MG63 (cell line): ENCODE data around the gene PRSS12. TPM values are rescaled to one million over a fixed set of nuclear protein-coding genes. Genes with fewer than 3 reads are reported as not detected.
A peak's percentile ranks its signal among the peaks of the same experiment; 100 is the strongest.
"Not testable (repeated sequence)": the region's sequence is repeated elsewhere in the genome, so short reads cannot be mapped to it uniquely, and the experiment has no call there.

Experiments used
- DNase-seq: peaks from one replicate; pipeline ENCODE4 v3.0.0-alpha.2; 2020
- H3K27me3 ChIP-seq: fragments of 250-450 bp; sonication (Bioruptor Pico); 2 replicates; pipeline ENCODE4 v1.5.1; 2020; ENCODE audit warnings: mild to moderate bottlenecking, moderate library complexity
- H3K36me3 ChIP-seq: fragments of 250-450 bp; sonication (Bioruptor Pico); 2 replicates; pipeline ENCODE4 v1.5.1; 2020; ENCODE audit warnings: mild to moderate bottlenecking, moderate library complexity
- H3K4me3 ChIP-seq: fragments of 250-450 bp; sonication (Bioruptor Pico); 2 replicates; pipeline ENCODE4 v1.5.1; 2020; ENCODE audit warnings: mild to moderate bottlenecking, moderate library complexity
- H3K9me3 ChIP-seq: fragments of 250-450 bp; sonication (Bioruptor Pico); 2 replicates; pipeline ENCODE4 v1.5.1; 2020; ENCODE audit warnings: mild to moderate bottlenecking, moderate library complexity
- total RNA-seq: library from RNA; depleted of rRNA; stranded (reverse); fragments of >200 nt; shearing (Covaris generic); gene quantifications from 2 replicates; pipeline ENCODE4 v1.2.3, GENCODE V29; 2014; ENCODE audit warnings: low replicate concordance

PRSS12 gene
- total RNA-seq, 1 experiment from 2014 or later = 113 TPM

DNA sequence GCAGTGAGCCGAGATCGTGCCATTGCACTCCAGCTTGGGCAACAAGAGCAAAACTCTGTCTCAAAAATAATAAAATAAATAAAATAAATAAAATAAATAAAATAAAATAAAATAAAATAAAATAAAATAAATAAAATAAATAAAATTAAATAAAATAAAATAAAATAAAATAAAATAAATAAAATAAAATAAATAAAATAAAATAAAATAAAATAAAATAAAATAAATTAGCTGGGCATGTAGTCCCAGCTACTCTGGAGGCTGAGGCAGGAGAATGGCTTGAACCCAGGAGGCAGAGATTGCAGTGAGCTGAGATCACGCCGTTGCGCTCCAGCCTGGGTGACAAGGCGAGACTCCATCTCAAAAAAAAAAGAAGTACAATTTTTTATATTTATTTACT lies 53.2 kb downstream of the PRSS12 start:
- DNase-seq, H3K9me3 ChIP-seq, H3K4me3 ChIP-seq, H3K27me3 ChIP-seq: not testable (repeated sequence)
- H3K36me3 ChIP-seq = peaks cover 67% of the 10 kb centered on the region

DNA sequence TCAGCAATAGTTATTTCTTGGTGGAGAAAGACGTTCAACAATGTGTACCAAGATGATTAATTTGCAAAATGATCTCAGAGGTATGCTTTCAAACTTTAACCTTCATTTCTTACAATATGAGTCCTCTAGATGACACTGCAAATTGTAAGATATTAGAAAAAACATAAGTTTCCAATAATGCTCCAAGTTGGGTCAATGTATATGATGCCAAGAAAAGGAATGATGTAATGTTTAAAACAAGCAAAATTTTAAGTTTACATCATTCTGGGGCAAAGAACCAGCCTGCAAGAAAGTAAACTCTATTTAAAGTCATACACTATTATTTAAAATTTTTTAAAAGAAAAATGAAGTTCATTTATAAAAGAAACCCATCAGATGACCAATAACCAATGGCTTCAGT lies 56.1 kb downstream of the PRSS12 start:
- H3K9me3 ChIP-seq = no peaks in the 10 kb centered on the region
- H3K4me3 ChIP-seq = no peak overlapping the region
- no peaks in the 10 kb centered on the region for H3K27me3 ChIP-seq
- H3K36me3 ChIP-seq = peaks cover 67% of the 10 kb centered on the region
- DNase-seq = no peak

DNA sequence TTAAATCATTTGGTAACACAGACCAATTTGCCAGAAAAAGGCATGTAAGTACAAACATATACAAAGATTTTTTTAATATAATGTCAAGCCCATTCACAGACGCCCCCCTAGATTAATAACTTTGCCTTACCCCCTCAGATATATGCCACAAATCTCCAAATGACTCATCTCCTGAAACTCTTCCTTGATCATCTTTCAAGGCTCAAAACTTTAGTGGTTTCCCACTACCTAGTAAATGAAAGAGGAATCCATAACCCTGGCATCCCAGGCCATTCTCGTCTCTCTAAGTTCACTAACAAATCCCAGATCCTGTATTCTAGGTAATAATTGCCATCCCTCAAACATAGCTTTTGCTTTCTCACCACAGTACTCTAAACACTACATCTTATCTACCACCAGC lies 61.9 kb downstream of the PRSS12 start:
- no peaks in the 10 kb centered on the region for H3K27me3 ChIP-seq
- H3K36me3 ChIP-seq = peaks cover 67% of the 10 kb centered on the region
- H3K9me3 ChIP-seq = no peaks in the 10 kb centered on the region
- no peak overlapping the region for H3K4me3 ChIP-seq
- no peak for DNase-seq

DNA sequence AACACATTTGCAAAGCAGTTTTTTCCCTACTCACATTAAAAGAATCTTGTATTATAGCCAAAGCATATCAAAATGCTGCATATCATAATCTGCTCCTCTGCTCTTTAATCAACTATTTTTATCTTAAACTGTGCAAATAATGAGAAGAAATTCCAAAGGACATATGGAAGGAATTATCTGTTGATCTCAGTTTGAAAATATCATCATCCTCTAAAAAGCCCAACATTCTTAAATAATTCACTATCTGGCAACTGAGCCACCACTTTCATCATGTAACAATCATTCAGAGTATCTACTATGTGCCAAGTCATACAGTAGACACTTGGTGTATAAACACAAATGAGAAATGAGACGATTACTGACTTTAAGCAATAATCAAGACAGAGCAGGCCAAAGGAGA lies 63.0 kb downstream of the PRSS12 start:
- DNase-seq = no peak
- peaks cover 60% of the 10 kb centered on the region for H3K36me3 ChIP-seq
- no peaks in the 10 kb centered on the region for H3K9me3 ChIP-seq
- no peak overlapping the region for H3K4me3 ChIP-seq
- H3K27me3 ChIP-seq = no peaks in the 10 kb centered on the region

DNA sequence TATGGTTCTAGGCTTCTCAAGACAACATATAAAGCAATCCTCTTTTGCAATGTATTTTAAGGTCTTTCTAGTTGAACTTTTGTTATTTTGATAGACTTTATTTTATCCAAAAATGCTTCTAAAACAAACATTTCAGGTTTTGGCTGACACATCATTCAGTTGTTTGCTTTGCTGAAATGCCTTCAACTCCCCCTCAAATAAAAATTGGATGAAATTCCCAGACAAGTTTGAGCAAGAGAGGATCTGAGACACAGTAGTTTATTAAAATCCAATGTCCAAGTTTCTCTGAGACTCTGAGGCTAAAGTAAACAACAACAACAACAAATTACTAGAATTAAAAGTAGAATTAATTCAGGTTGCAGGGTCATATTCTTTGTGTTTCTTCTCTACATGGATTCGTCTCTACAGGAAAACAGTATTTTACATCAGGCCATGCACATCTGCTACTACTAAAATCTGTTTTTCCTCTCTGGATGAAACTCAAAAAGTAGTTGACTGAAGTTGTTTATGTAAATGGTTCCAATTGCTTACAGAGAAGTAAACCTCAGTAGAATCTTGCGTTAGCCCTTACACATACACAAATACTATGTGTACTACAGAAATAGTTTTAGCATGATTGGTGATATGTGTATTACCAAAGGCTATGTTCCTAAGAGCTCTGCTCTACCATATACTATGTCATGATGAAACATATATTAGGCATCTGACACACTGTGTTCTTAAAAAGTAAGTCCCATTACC lies 64.9 kb downstream of the PRSS12 start:
- peaks cover 55% of the 10 kb centered on the region for H3K36me3 ChIP-seq
- no peaks in the 10 kb centered on the region for H3K9me3 ChIP-seq
- H3K27me3 ChIP-seq = no peaks in the 10 kb centered on the region
- DNase-seq = no peak
- H3K4me3 ChIP-seq = no peak overlapping the region

DNA sequence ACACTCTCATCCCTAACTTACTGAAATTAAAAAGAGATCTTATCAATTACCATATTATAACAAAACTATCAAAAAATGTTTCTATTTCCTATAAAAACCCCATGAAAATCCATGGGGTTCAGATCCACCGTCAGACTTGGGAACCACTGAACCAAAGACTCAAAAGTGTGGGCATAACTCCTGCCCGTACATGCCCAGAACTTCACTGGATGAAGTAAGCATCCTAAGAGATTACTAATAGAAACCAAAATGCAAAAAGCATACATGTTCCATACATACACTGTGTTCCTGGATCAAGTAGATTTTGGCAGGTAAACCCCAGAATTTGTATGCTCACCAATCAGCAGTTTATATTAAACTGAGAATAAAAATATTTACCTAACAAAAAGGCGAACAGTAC lies 66.1 kb downstream of the PRSS12 start:
- no peaks in the 10 kb centered on the region for H3K9me3 ChIP-seq
- H3K36me3 ChIP-seq = peaks cover 53% of the 10 kb centered on the region
- H3K27me3 ChIP-seq = no peaks in the 10 kb centered on the region
- no peak overlapping the region for H3K4me3 ChIP-seq
- no peak for DNase-seq

DNA sequence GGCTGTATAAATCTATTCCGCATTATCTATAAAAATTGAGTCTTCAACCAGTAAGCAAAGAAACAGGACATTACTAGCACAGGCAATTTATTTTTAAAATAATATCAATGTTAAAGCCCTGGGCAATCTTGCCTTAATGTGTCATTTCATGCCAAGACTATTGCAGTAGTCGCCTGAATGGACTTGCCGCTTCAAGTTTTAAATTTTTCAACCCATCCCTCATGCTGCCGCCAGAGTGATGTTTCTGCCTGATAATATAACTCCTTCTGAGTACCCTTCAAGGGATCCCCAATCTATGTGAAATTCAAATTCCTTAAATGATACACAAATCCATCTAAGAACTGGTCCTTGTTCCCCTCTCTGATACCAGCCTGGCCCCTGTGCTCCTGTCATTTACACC lies 66.9 kb downstream of the PRSS12 start:
- no peak for DNase-seq
- no peaks in the 10 kb centered on the region for H3K9me3 ChIP-seq
- H3K36me3 ChIP-seq = peaks cover 54% of the 10 kb centered on the region
- no peak overlapping the region for H3K4me3 ChIP-seq
- no peaks in the 10 kb centered on the region for H3K27me3 ChIP-seq

DNA sequence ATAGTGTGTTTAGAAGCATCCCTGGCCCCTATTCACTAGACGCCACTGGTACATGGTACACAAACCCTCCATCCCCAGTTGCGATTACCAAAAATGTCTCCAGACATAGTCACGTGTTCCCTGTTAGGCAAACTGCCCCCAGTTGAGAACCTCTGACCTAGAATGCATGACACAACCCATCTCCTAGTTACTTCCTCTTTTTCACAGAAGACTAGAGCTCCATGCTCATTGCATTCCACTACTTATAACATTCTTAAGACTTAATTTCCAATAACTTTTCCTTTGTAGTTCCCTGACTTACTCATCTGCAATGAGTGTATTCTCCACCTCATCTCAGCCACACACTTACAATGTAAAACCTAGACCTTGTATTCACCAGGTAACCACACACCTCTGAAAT lies 68.6 kb downstream of the PRSS12 start:
- Histone ChIP-seq H3K36me3 (peaks cover 70% of the 10 kb centered on the region), H3K4me3 (no peak overlapping the region), H3K9me3 (no peaks in the 10 kb centered on the region), H3K27me3 (no peaks in the 10 kb centered on the region)
- no peak for DNase-seq

DNA sequence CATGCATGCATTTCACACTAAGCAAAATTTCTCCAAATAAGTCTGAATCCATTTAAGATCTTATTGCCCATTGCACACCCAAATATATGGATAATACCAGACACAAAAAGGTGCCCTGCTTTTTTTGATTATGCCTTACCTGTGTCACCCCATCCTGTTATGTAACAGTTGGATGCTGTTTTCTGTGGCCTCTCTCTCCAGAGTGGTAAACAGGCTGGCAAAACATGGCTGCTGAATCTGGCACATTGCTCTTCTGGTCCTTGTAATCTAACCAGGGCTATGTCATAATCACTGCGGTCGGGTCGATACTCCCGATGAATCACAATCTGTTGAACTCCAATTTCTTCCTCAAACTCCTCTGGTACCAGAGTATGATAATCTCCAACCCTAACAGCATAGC lies 70.1 kb downstream of the PRSS12 start:
- H3K9me3 ChIP-seq = no peaks in the 10 kb centered on the region
- H3K36me3 ChIP-seq = peaks cover 66% of the 10 kb centered on the region
- peak; percentile 66 for DNase-seq
- no peak overlapping the region for H3K4me3 ChIP-seq
- no peaks in the 10 kb centered on the region for H3K27me3 ChIP-seq

DNA sequence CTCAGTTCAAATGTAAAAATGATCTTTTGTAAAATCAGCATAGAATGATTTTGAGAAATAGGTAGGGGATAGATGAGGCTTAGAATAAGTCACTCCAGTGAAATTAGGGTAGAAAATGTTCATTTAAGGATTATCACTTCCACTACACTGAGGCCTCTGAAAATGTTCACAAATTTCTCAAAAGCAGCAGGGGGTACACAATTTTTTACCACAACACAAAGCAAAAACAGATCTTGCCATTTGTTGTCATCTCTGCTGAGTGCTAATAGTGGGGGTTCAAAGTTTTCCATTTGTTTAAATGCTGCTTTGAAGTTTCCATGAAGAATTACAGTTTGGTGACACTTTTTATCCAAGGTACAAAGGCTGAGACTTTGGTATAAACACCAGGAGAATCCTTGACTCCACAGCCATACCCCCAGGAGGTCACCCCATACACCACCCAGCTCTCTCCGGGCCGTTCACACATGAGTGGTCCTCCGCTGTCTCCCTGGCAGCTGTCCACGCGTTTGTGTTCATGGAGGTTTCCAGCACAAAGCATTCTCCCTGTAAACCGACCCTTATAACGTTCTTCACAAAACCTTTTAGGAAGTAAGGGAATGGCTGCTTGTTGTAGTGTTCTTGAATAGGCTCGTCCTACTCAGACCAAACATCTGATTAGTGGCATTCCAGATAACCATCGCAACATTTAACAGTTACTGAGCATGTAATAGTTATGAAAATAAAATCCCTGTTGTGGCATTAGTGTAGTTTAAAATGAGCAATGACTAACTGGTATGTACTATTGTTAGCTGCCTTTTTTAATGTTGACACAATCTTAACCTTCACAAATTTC lies 71.0 kb downstream of the PRSS12 start:
- H3K27me3 ChIP-seq = no peaks in the 10 kb centered on the region
- no peak overlapping the region; the same call in 1 of the 2 replicates for H3K4me3 ChIP-seq
- peak; percentile 45 for DNase-seq
- H3K9me3 ChIP-seq = no peaks in the 10 kb centered on the region
- H3K36me3 ChIP-seq = peaks cover 59% of the 10 kb centered on the region

DNA sequence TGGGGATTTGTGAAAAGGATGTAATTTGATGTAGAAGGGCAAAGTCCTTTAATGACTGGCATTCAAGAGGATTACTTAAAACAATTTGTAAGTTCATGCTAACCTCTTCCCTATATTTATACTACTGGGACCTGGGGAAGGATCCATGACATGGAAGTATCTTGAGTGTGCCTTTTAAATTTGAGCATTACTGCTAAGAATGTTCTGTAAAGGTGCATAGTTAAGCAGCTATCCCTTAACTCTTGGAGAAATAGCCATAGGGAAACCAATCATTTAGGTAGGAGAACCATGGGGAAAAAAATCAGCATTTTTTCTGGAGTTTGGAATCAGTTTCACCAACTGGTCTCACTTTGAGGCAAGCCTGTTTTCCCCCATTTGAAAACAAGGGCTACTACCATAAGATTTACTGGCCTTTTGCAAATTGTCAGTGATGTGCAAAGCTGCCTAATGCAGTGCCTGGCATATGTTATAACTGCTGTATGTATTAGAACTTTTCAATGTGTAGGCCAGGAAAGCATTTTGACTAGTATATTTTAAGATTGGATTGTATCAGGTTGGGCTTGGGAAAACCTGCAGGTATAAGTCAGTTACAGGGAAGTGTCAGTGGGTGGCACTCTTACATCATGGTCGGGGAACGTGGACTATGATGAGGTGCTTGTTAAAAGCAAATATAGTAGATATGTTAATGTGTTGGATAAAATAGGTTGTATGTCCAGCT lies 72.1 kb downstream of the PRSS12 start:
- peak overlapping the region; percentile 79 for H3K4me3 ChIP-seq
- H3K9me3 ChIP-seq = no peaks in the 10 kb centered on the region
- no peaks in the 10 kb centered on the region for H3K27me3 ChIP-seq
- DNase-seq = peak; percentile 48
- peaks cover 48% of the 10 kb centered on the region for H3K36me3 ChIP-seq

DNA sequence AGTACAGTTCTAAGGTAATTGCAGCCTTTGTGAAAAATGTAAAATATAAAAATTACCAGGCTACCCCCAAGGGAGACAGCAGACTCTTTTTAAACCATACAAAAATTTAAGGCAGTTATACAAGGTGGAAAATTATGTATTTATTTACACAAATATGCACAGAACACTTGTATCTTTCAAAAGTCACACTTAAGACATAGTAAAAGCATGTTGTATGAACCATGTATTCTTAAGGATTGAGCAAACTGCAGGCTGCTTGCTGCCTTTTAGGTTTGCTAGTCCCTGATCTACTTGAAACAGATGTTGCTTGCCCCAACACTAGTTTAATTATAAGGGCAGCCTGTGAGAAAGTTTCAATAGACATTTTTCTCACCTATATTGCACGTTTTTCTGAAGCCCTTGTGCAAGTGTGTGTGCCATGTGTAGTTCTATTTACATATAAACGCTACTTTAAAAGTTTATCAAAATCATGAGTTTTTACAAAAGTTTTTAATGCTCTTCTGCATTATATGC lies 72.8 kb downstream of the PRSS12 start:
- no peaks in the 10 kb centered on the region for H3K9me3 ChIP-seq
- H3K36me3 ChIP-seq = peaks cover 47% of the 10 kb centered on the region
- no peak for DNase-seq
- H3K4me3 ChIP-seq = peak overlapping the region; percentile 79
- H3K27me3 ChIP-seq = no peaks in the 10 kb centered on the region

DNA sequence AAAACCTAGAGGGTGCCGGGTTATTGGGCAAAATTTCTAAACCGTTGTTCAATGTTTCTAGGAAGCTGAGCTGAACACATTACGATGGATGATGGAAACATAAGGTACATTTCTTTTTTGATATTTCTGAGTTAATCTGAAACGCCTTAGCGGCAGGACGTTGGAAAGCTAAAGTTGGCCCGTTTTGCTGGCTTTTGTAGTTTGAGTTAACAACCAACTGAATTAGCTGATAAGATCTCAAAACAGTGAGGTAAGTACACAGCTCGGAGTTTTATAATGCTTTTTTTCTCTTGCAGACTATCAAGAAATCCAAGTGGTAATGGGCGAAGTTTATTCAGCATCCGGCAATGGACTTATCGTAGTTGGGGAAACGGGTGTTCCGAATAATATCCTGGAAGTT lies 73.5 kb downstream of the PRSS12 start:
- Histone ChIP-seq H3K27me3 (no peaks in the 10 kb centered on the region), H3K36me3 (peaks cover 41% of the 10 kb centered on the region), H3K4me3 (peak overlapping the region; percentile 79), H3K9me3 (no peaks in the 10 kb centered on the region)
- DNase-seq = no peak

DNA sequence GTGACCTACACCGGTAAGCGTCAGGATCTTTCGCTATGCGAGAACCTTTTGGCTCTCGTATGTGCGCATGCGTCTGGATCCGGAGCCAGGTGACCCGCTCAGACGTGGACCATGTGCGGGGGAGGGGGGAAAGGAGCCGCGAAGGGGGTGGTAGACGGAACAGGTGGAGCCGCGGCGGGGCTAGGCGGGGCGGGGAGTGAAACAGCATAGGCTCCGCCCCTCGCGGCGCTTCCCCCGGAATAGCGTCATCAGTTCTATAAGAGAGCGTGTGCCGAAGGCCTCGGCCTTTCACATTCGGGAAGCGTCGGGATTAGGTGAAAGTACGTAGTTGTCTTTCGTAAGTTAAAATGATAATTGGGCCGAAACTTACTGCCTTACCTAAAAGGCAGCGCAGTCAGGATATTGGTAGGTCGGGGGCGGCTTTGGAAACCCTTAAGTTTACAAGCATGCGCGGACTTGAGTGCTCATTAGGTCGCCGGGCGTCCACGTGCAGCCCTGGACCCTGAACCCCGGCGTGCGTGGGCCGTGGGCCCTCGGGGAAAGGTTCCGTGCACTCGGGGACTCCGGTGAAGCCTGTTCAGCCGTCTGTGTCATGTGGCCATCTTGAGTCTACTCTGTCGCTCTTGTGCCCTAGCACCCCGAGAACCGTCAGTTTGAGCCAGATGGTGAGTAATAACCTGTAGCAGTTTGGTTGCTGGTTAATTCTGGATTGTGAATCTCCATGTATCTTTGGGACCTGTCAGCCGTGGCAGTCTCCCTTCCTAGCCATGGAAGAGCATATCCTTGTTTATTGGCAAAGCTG lies 74.1 kb downstream of the PRSS12 start:
- no peaks in the 10 kb centered on the region for H3K9me3 ChIP-seq
- H3K36me3 ChIP-seq = peaks cover 36% of the 10 kb centered on the region
- peak; percentile 93 for DNase-seq
- H3K27me3 ChIP-seq = no peaks in the 10 kb centered on the region
- peak overlapping the region; percentile 79 for H3K4me3 ChIP-seq

DNA sequence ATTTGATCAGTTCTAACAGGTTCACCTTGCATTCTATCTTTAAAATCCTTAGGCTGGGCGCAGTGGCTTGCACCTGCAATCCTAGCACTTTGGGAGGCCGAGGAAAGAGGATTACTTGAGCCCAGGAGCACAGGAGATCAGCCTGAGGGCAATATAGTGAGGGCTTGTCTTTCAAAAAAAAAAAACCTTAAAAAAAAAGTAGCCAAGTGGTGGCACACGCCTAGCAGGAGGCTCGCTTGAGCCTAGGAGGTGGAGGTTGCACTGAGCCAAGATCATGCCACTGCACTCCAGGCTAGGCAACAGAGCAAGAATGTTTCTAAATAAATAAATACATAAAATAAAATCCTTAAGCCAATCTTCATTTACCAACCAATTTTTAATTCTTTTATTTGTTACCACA lies 75.6 kb downstream of the PRSS12 start:
- DNase-seq = no peak
- H3K4me3 ChIP-seq = peak overlapping the region; percentile 79
- H3K36me3 ChIP-seq = peaks cover 30% of the 10 kb centered on the region
- no peaks in the 10 kb centered on the region for H3K9me3 ChIP-seq
- H3K27me3 ChIP-seq = no peaks in the 10 kb centered on the region

DNA sequence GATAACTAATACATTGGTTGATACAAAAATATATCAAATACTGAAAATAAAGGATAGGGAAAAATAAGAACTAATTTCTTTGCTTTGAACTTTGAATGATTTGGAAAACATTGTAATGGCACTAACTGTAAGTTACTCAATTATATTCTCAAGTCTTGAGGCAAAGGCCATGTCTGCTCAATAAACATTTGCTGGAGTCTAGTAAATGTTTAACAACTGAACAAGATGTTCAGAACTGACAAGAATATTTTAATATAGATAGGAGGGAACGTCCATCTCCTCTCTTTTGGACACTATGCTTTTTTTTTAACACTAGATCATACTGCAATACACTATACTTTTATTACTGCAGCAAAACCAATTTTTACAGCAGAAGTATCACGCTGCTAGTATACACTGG lies 76.2 kb downstream of the PRSS12 start:
- Histone ChIP-seq H3K36me3 (peaks cover 30% of the 10 kb centered on the region), H3K4me3 (no peak overlapping the region), H3K27me3 (no peaks in the 10 kb centered on the region), H3K9me3 (no peaks in the 10 kb centered on the region)
- DNase-seq = no peak
